ENCODE results near the gene CILP.

DNA sequence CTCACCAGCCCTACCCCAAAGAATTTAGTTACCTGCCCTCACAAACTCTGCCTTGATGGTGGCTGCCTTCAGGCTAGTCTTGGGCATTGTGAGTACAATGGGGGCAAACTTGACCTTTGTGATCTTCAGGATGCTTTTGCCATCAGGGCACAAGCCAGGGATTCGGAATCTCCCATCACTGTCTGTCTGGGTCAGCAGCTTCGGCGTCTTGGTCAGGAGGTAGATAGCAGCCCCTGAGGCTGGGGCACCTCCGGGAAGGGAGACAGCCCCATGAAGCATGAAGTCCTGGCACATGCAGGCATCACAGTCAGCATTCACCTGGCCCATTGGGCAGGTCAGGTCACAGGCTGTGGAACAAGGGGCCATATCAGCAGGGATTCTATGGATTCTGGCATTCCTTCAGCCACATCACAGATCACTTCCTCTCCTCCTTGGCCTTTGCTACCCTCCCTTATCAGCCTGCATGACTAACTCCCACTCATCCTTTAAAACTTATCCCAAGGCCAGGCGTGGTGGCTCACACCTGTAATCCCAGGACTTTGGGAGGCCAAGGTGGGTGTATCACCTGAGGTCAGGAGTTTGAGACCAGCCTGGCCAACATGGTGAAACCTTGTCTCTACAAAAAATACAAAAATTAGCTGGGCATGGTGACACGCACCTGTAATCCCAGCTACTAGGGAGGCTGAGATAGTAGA is 6.9 kb downstream of the CILP start:
- TF ChIP-seq POLR2A (IDR thresholded peaks at IDR 0.05; ENCODE audit: low read depth, low read length) (no peak), POLR2AphosphoS5 (IDR thresholded peaks at IDR 0.05; ENCODE audit: low read depth, low read length) (no peak), TAF1 (IDR thresholded peaks at IDR 0.05; ENCODE audit: borderline replicate concordance, low read depth, low read length) (no peak)

All from GM12892 (cell line).